ENCODE measurements around the gene ATP8B4.
A peak's percentile ranks its signal among the peaks of the same experiment; 100 is the strongest.

- TF ChIP-seq POLR2A (IDR thresholded peaks at IDR 0.05): no peak
- TF ChIP-seq CTCF (IDR thresholded peaks at IDR 0.05): peak in 1 of 4 experiments; percentile 8
- no peak for TF ChIP-seq POLR2AphosphoS5 (IDR thresholded peaks at IDR 0.05)
- TF ChIP-seq EP300 (IDR thresholded peaks at IDR 0.05): no peak
Observed at GRCh38 chr15:50138391-50138790, 19.4 kb upstream of the ATP8B4 start.
